Measurements from ENCODE around the gene AHSA1.

The AHSA1 gene

GRCh38 chr14:77458249-77458950, 507 bp downstream of the AHSA1 start:
- no peak for DNase-seq (ENCODE audit: extremely low read depth, low read depth)
- TF ChIP-seq CTCF (IDR thresholded peaks at IDR 0.05; ENCODE audit: low read depth, low read length): no peak

GRCh38 chr14:77459072-77459723, 1.3 kb downstream of the AHSA1 start:
- DNase-seq (ENCODE audit: extremely low read depth, low read depth): peak; percentile 20
- TF ChIP-seq CTCF (IDR thresholded peaks at IDR 0.05; ENCODE audit: low read depth, low read length): peak; percentile 74

- no peak for TF ChIP-seq CTCF (IDR thresholded peaks at IDR 0.05; ENCODE audit: low read depth, low read length)
- no peak for DNase-seq (ENCODE audit: extremely low read depth, low read depth)
Observed at GRCh38 chr14:77467801-77468200, 9.9 kb downstream of the AHSA1 start.

GRCh38 chr14:77469067-77469505, 11.2 kb downstream of the AHSA1 start:
- no peak for DNase-seq (ENCODE audit: extremely low read depth, low read depth)
- no peak for TF ChIP-seq CTCF (IDR thresholded peaks at IDR 0.05; ENCODE audit: low read depth, low read length)

- DNase-seq (ENCODE audit: extremely low read depth, low read depth): no peak
- no peak for TF ChIP-seq CTCF (IDR thresholded peaks at IDR 0.05; ENCODE audit: low read depth, low read length)
Observed at GRCh38 chr14:77469539-77469938, 11.6 kb downstream of the AHSA1 start.

- no peak for DNase-seq (ENCODE audit: extremely low read depth, low read depth)
- no peak for TF ChIP-seq CTCF (IDR thresholded peaks at IDR 0.05; ENCODE audit: low read depth, low read length)
Observed at GRCh38 chr14:77470224-77470870, 12.5 kb downstream of the AHSA1 start.

- no peak for TF ChIP-seq CTCF (IDR thresholded peaks at IDR 0.05; ENCODE audit: low read depth, low read length)
- DNase-seq (ENCODE audit: extremely low read depth, low read depth): no peak
Observed at GRCh38 chr14:77473921-77474320, 16.0 kb downstream of the AHSA1 start.
